ENCODE results near the gene DMRT1.

GRCh38 chr9:842635-843426, 1.3 kb downstream of the DMRT1 start:
- TF ChIP-seq EP300 (IDR thresholded peaks at IDR 0.05) (no peak), POLR2AphosphoS5 (IDR thresholded peaks at IDR 0.05) (no peak), CTCF (IDR thresholded peaks at IDR 0.05) (no peak), POLR2A (IDR thresholded peaks at IDR 0.05) (no peak)

Data from upper lobe of left lung (tissue), 4 donors.